K562 (cell line): ENCODE measurements around the gene LTBP2. TPM values are rescaled to one million over a fixed set of nuclear protein-coding genes. Genes with fewer than 3 reads are reported as not detected.

Experiments used
- ELF2 ChIP-seq: fragments of 250-450 bp; sonication (Bioruptor Pico); IDR thresholded peaks from 2 replicates; pipeline ENCODE4 v1.5.0; 2021; ENCODE audit warnings: mild to moderate bottlenecking
- MCM5 ChIP-seq: fragments of 450-650 bp; IDR thresholded peaks from 2 replicates; pipeline ENCODE4 v1.6.1; 2016; ENCODE audit warnings: low read depth
- MTA3 ChIP-seq: fragments of 450-650 bp; formaldehyde crosslinking; IDR thresholded peaks from 2 replicates; pipeline ENCODE4 v1.6.1; 2017; ENCODE audit warnings: mild to moderate bottlenecking, borderline replicate concordance
- SNIP1 ChIP-seq: fragments of 450-650 bp; IDR thresholded peaks from 2 replicates; pipeline ENCODE4 v1.7.1; 2017; ENCODE audit warnings: low read depth, mild to moderate bottlenecking
- THAP12 ChIP-seq: fragments of 250-450 bp; sonication (Bioruptor Pico); IDR thresholded peaks from 2 replicates; pipeline ENCODE4 v1.9.0; 2021; ENCODE audit warnings: mild to moderate bottlenecking, inconsistent platforms
- ZBTB40 ChIP-seq, 2 experiments: fragments of 450-650 bp in 1 of 2; sonication (generic) in 1 of 2; formaldehyde crosslinking in 1 of 2; IDR thresholded peaks; 2 replicates each; pipeline versions ENCODE4 v1.7.1 to v1.9.0; 2016 to 2022; ENCODE audit warnings: inconsistent platforms in 1 of 2, mild to moderate bottlenecking in 1 of 2, missing genetic modification reagents in 1 of 2
- ZNF12 ChIP-seq: sonication (generic); formaldehyde crosslinking; IDR thresholded peaks from 2 replicates; pipeline ENCODE4 v1.4.0; 2020; ENCODE audit warnings: mild to moderate bottlenecking, missing genetic modification reagents
- ZNF134 ChIP-seq: fragments of 250-450 bp; sonication (Bioruptor Pico); conservative IDR thresholded peaks from 2 replicates; pipeline ENCODE4 v1.4.0; 2020
- ZNF274 ChIP-seq: IDR thresholded peaks from 2 replicates; pipeline ENCODE4 v1.6.1; 2011; ENCODE audit warnings: low read depth, mild to moderate bottlenecking, low read length, moderate library complexity, borderline replicate concordance
- ZNF75A ChIP-seq: fragments of 450-650 bp; formaldehyde crosslinking; IDR thresholded peaks from 2 replicates; pipeline ENCODE4 v1.4.0; 2020; ENCODE audit warnings: mild to moderate bottlenecking
- polyA plus RNA-seq, 8 experiments: library from polyadenylated mRNA; depleted of rRNA in 4 of 8; stranded (reverse) in 5 of 8; unstranded in 3 of 8; fragments of >200 nt; fragmentation: Nextera tagmentation in 2 of 8; fragmentation: Illumina TruSeq in 1 of 8; extraction: Ambion mirVana in 2 of 8; extraction: Trizol in 1 of 8; gene quantifications; 2 replicates each; pipeline versions ENCODE4 v1.2.1 to v1.2.3, GENCODE V29; 2011 to 2014; ENCODE audit warnings: inconsistent platforms in 1 of 8, missing spikeins in 1 of 8
- total RNA-seq, 7 experiments: library from RNA; depleted of rRNA in 6 of 7; stranded (reverse); fragments of >200 nt in 6 of 7; fragmentation: Illumina TruSeq in 2 of 7; extraction: Trizol in 2 of 7; gene quantifications; 2 replicates each; pipeline versions ENCODE4 v1.2.1 to v1.2.3, GENCODE V29; 2011 to 2021; ENCODE audit warnings: low replicate concordance in 1 of 7
- TF ChIP-seq, protein P1 (sequence below): fragments of 250-450 bp; sonication (Bioruptor Pico); IDR thresholded peaks from 2 replicates; pipeline ENCODE4 v1.5.0; 2022; ENCODE audit warnings: mild to moderate bottlenecking

LTBP2 gene
- total and polyA plus RNA-seq, 9 of the 15 experiments (the other 6 are each of a cell fraction or from before 2014, with no cell fraction given): under 0.01 to 0.18 (median 0.03) TPM; not detected in 3

- TF ChIP-seq, protein P1, sequence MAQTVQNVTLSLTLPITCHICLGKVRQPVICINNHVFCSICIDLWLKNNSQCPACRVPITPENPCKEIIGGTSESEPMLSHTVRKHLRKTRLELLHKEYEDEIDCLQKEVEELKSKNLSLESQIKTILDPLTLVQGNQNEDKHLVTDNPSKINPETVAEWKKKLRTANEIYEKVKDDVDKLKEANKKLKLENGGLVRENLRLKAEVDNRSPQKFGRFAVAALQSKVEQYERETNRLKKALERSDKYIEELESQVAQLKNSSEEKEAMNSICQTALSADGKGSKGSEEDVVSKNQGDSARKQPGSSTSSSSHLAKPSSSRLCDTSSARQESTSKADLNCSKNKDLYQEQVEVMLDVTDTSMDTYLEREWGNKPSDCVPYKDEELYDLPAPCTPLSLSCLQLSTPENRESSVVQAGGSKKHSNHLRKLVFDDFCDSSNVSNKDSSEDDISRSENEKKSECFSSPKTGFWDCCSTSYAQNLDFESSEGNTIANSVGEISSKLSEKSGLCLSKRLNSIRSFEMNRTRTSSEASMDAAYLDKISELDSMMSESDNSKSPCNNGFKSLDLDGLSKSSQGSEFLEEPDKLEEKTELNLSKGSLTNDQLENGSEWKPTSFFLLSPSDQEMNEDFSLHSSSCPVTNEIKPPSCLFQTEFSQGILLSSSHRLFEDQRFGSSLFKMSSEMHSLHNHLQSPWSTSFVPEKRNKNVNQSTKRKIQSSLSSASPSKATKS (CRISPR knock-in tag): no peak
- no peak for TF ChIP-seq ELF2 (CRISPR knock-in tag)
- TF ChIP-seq ZBTB40 (IDR thresholded peaks at IDR 0.05): peak; percentile 75; the same call in 1 of the 2 replicates
- TF ChIP-seq ZBTB40 (CRISPR knock-in tag; IDR thresholded peaks at IDR 0.05): no peak
- TF ChIP-seq ZNF12 (CRISPR knock-in tag): no peak
- no peak for TF ChIP-seq ZNF274
- no peak for TF ChIP-seq SNIP1
- TF ChIP-seq THAP12 (CRISPR knock-in tag): no peak
- no peak for TF ChIP-seq ZNF134 (CRISPR knock-in tag)
- TF ChIP-seq MCM5: no peak
- no peak for TF ChIP-seq MTA3
- no peak for TF ChIP-seq ZNF75A (CRISPR knock-in tag)
Observed at GRCh38 chr14:74620923-74621322, 8.9 kb upstream of the LTBP2 start (continued).
